Keratinocyte (primary cell): ENCODE measurements around the gene RGCC. TPM values are rescaled to one million over a fixed set of nuclear protein-coding genes. Genes with fewer than 3 reads are reported as not detected.

Experiments
- DNase-seq: peaks from one replicate; pipeline ENCODE4 v3.0.0-alpha.2; 2011; ENCODE audit warnings: low read depth, missing footprints, low spot score
- FAIRE-seq: peaks from 2 replicates; lab custom pipeline; 2011; peaks lifted over from hg19 to GRCh38; lab: Jason Lieb, UNC
- H2AFZ ChIP-seq: 2 replicates; pipeline ENCODE4 v1.6.0; 2012; ENCODE audit warnings: low read length, control low read depth, inconsistent platforms; ENCODE audit not compliant: control insufficient read depth
- H3K27ac ChIP-seq: 2 replicates; pipeline ENCODE4 v1.5.1; 2011; ENCODE audit warnings: low read length; ENCODE audit not compliant: control insufficient read depth, insufficient read depth
- H3K27me3 ChIP-seq: 3 replicates; pipeline ENCODE4 v1.6.0; 2011; ENCODE audit warnings: low read length; ENCODE audit not compliant: control insufficient read depth, insufficient read depth; ENCODE audit errors: extremely low read depth
- H3K36me3 ChIP-seq, 2 experiments: 2 replicates in 1 of 2; 3 replicates in 1 of 2; pipeline ENCODE4 v1.5.1; 2011; ENCODE audit warnings: low read length in 2 of 2, mild to moderate bottlenecking in 1 of 2; ENCODE audit not compliant: control insufficient read depth in 2 of 2, insufficient read depth in 2 of 2; ENCODE audit errors: extremely low read depth in 1 of 2
- H3K4me1 ChIP-seq: 3 replicates; pipeline ENCODE4 v1.5.1; 2011; ENCODE audit warnings: low read length; ENCODE audit not compliant: control insufficient read depth, insufficient read depth; ENCODE audit errors: extremely low read depth
- H3K4me2 ChIP-seq: 3 replicates; pipeline ENCODE4 v1.6.0; 2011; ENCODE audit warnings: low read depth, low read length; ENCODE audit not compliant: control insufficient read depth, insufficient read depth; ENCODE audit errors: extremely low read depth
- H3K4me3 ChIP-seq, 3 experiments: fragments of 200-600 bp in 1 of 3; sonication (generic) in 1 of 3; 2 replicates in 2 of 3; 3 replicates in 1 of 3; pipeline ENCODE4 v1.5.1; 2011 to 2016; ENCODE audit warnings: low read length in 3 of 3, mild to moderate bottlenecking in 3 of 3, control low read depth in 2 of 3, inconsistent platforms in 1 of 3, low read depth in 1 of 3, mixed read lengths in 1 of 3, mixed run types in 1 of 3, moderate library complexity in 1 of 3; ENCODE audit not compliant: control insufficient read depth in 2 of 3, insufficient read depth in 2 of 3; ENCODE audit errors: extremely low read depth in 1 of 3
- H3K79me2 ChIP-seq: 2 replicates; pipeline ENCODE4 v1.6.0; 2012; ENCODE audit warnings: low read length; ENCODE audit not compliant: control insufficient read depth, insufficient read depth
- H3K9ac ChIP-seq: 3 replicates; pipeline ENCODE4 v1.6.0; 2011; ENCODE audit warnings: low read length; ENCODE audit not compliant: control insufficient read depth, insufficient read depth; ENCODE audit errors: extremely low read depth
- H3K9me1 ChIP-seq: 3 replicates; pipeline ENCODE4 v1.6.0; 2011; ENCODE audit warnings: low read length; ENCODE audit not compliant: control insufficient read depth, insufficient read depth; ENCODE audit errors: extremely low read depth
- H3K9me3 ChIP-seq: 2 replicates; pipeline ENCODE4 v1.5.1; 2012; ENCODE audit warnings: low read depth, low read length; ENCODE audit not compliant: control insufficient read depth
- H4K20me1 ChIP-seq: 3 replicates; pipeline ENCODE4 v1.6.0; 2011; ENCODE audit warnings: low read length; ENCODE audit not compliant: control insufficient read depth, insufficient read depth; ENCODE audit errors: extremely low read depth
- CTCF ChIP-seq, 3 experiments: IDR thresholded peaks in 1 of 3; conservative IDR thresholded peaks in 1 of 3; optimal IDR thresholded peaks in 1 of 3; 2 replicates in 2 of 3; 3 replicates in 1 of 3; pipeline versions ENCODE3 to v1.5.1; 2011; ENCODE audit warnings: low read length in 3 of 3, mild to moderate bottlenecking in 3 of 3, moderate library complexity in 2 of 3, control low read depth in 1 of 3, inconsistent platforms in 1 of 3; ENCODE audit not compliant: insufficient read depth in 2 of 3; ENCODE audit errors: extremely low read depth in 1 of 3
- EZH2 ChIP-seq: IDR thresholded peaks from one replicate; pipeline ENCODE4 v1.6.1; 2012; ENCODE audit warnings: inconsistent platforms, mild to moderate bottlenecking, low read length, moderate library complexity
- dilution Hi-C: fragments of 300-500 bp; cut with MboI; formaldehyde crosslinking; loops from one replicate; pipeline ENCODE4 v1.7.0; 2020; ENCODE audit warnings: low sequenced_read_pairs; ENCODE audit not compliant: extremely low pct_ligation_motif_present
- polyA plus RNA-seq, 5 experiments: library from polyadenylated mRNA; depleted of rRNA in 3 of 5; stranded (reverse) in 3 of 5; stranded (forward) in 1 of 5; unstranded in 1 of 5; fragments of >200 nt; gene quantifications; 1 replicate in 1 of 5; 2 replicates in 3 of 5; 3 replicates in 1 of 5; pipeline versions ENCODE4 v1.2.1 to v1.2.3, GENCODE V29; 2011 to 2012; ENCODE audit warnings: missing spikeins in 2 of 5, low read depth in 1 of 5, low replicate concordance in 1 of 5

RGCC gene
- polyA plus RNA-seq, 1 donor (not counting 4 experiments of a cell fraction or from before 2014, with no cell fraction given): 1.5 TPM

- TF ChIP-seq EZH2: no peak
- TF ChIP-seq CTCF (optimal IDR thresholded peaks at IDR 0.05 in 1 of 3, IDR thresholded peaks at IDR 0.05 in 1 of 3, conservative IDR thresholded peaks at IDR 0.05 in 1 of 3; ENCODE audit: extremely low read depth in 1 of 3, insufficient read depth in 2 of 3, low read length in 3 of 3): no peak
- dilution Hi-C loops: no loop called here
- H3K4me3 ChIP-seq: no peak overlapping the region
- H3K36me3 ChIP-seq: no peaks in the 10 kb centered on the region
- H3K4me1 ChIP-seq: no peaks in the 10 kb centered on the region
- no peak overlapping the region for H3K9ac ChIP-seq
- no peak overlapping the region for H3K4me2 ChIP-seq
- H4K20me1 ChIP-seq: no peaks in the 10 kb centered on the region
- no peaks in the 10 kb centered on the region for H3K27me3 ChIP-seq
- H2AFZ ChIP-seq: no peak overlapping the region
- no peaks in the 10 kb centered on the region for H3K9me1 ChIP-seq
- no peaks in the 10 kb centered on the region for H3K9me3 ChIP-seq
- H3K79me2 ChIP-seq: no peaks in the 10 kb centered on the region
- no peak for DNase-seq
- FAIRE-seq: no peak
- H3K27ac ChIP-seq: no peak overlapping the region
Measured at GRCh38 chr13:41490371-41491015, 33.1 kb downstream of the RGCC start.

- no peaks in the 10 kb centered on the region for H3K9me1 ChIP-seq
- no peaks in the 10 kb centered on the region for H3K4me1 ChIP-seq
- no peaks in the 10 kb centered on the region for H3K9me3 ChIP-seq
- FAIRE-seq: no peak
- H3K79me2 ChIP-seq: no peaks in the 10 kb centered on the region
- H3K27ac ChIP-seq: no peak overlapping the region
- no peaks in the 10 kb centered on the region for H3K27me3 ChIP-seq
- no peaks in the 10 kb centered on the region for H4K20me1 ChIP-seq
- no peak overlapping the region for H3K4me3 ChIP-seq
- no peak overlapping the region for H3K4me2 ChIP-seq
- dilution Hi-C loops: no loop called here
- no peaks in the 10 kb centered on the region for H3K36me3 ChIP-seq
- TF ChIP-seq EZH2 (no peak), CTCF (optimal IDR thresholded peaks at IDR 0.05 in 1 of 3, IDR thresholded peaks at IDR 0.05 in 1 of 3, conservative IDR thresholded peaks at IDR 0.05 in 1 of 3; ENCODE audit: extremely low read depth in 1 of 3, insufficient read depth in 2 of 3, low read length in 3 of 3) (no peak)
- no peak overlapping the region for H2AFZ ChIP-seq
- no peak overlapping the region for H3K9ac ChIP-seq
- no peak for DNase-seq
Measured at GRCh38 chr13:41491436-41491835, 34.1 kb downstream of the RGCC start.
